Midbrain (tissue), 1 donor: Measurements from ENCODE around the gene RBM38.
"Not testable (repeated sequence)": the region's sequence is repeated elsewhere in the genome, so short reads cannot be mapped to it uniquely, and the experiment has no call there.

ENCODE experiments used
- DNase-seq: peaks from one replicate; lab custom pipeline; 2025; lab: John Stamatoyannopoulos, UW

RBM38 gene

GRCh38 chr20:57390604-57391438 is at the start of gene RBM38:
Gene RBM38 (plus strand): TSS chr20:57391396. CDS start chr20:57391582, 186 bp downstream.
- peak; percentile 78 for DNase-seq

GRCh38 chr20:57341663-57342062 is 49.5 kb upstream of the RBM38 start:
- no peak for DNase-seq

GRCh38 chr20:57342829-57343228 is 48.4 kb upstream of the RBM38 start:
- no peak for DNase-seq

GRCh38 chr20:57346477-57346876 is 44.7 kb upstream of the RBM38 start:
- DNase-seq, result peak; percentile 85

GRCh38 chr20:57347393-57347792 is 43.8 kb upstream of the RBM38 start:
- no peak for DNase-seq

GRCh38 chr20:57348200-57348921 is 42.8 kb upstream of the RBM38 start:
- DNase-seq, result not testable (repeated sequence)

GRCh38 chr20:57348922-57349574 is 42.1 kb upstream of the RBM38 start:
- DNase-seq, result not testable (repeated sequence)

- no peak for DNase-seq
These were observed 41.0 kb upstream of the RBM38 start for GRCh38 chr20:57350081-57350710.

- DNase-seq, result not testable (repeated sequence)
These were observed 40.5 kb upstream of the RBM38 start for GRCh38 chr20:57350726-57351041.

GRCh38 chr20:57351042-57351783 is 40.0 kb upstream of the RBM38 start, which contains the start of gene RAE1:
Gene RAE1 (plus strand): TSS chr20:57351255. CDS start chr20:57354039, 2,784 bp downstream.
- peak; percentile 92 for DNase-seq

- DNase-seq, result no peak
These were observed 38.9 kb upstream of the RBM38 start for GRCh38 chr20:57352305-57352704.

GRCh38 chr20:57353351-57353750 is 37.8 kb upstream of the RBM38 start:
- DNase-seq, result no peak

GRCh38 chr20:57361517-57361916 is 29.7 kb upstream of the RBM38 start:
- DNase-seq, result no peak

- no peak for DNase-seq
These were observed 26.7 kb upstream of the RBM38 start for GRCh38 chr20:57364451-57364850.

- DNase-seq, result no peak
These were observed 21.6 kb upstream of the RBM38 start for GRCh38 chr20:57369596-57369995.

- no peak for DNase-seq
These were observed 20.9 kb upstream of the RBM38 start for GRCh38 chr20:57370316-57370715.

GRCh38 chr20:57371363-57371762 is 19.8 kb upstream of the RBM38 start:
- DNase-seq, result no peak

- DNase-seq, result no peak
These were observed 19.0 kb upstream of the RBM38 start for GRCh38 chr20:57372157-57372556.

- DNase-seq, result no peak
These were observed 18.4 kb upstream of the RBM38 start for GRCh38 chr20:57372581-57373350.

- DNase-seq, result no peak
These were observed 16.8 kb upstream of the RBM38 start for GRCh38 chr20:57374343-57374930.
